Measurements from ENCODE around the gene MORN1.

The MORN1 gene

DNA sequence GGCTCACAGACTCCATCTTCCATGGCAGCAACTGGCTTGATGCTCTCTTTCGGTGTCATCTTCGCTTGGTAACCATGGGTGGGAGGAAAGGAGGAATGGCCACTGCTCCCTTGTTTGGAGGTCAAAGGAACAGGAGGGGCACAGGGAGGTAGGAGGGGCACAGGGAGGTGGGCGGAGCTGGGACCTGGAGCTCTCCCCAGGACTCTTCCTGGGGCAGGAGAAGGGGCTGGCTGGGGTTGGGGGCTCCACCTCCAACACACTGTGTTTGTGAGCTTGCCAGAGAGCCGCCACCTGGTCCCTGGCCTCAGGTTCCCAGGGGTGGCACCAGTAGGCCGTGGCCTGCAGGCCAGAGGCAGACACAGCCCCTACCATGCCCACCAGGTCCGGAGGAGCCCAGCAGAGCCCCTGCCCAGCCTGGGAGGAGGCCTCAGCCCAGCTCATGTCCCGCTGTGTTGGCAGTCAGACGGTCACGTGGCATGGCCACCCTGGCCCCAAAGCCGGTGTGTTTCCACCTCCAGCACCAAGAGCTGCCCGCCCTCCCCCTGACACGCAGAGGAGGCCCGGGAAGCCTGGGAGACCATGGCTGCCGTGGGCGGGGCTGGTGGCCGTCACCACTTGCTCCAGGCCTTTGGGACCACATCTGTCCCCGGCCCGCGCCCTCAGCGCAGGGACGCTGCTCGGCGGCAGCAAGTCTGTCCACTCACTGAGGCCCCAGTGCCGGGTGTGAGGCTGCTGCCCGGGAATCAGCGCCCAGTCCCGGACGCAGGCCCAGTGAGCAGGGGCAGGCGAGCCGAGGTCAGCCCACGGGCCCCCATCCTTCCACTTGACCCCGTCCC is 73.9 kb downstream of the MORN1 start:
- H3K4me3 ChIP-seq (ENCODE audit: low read depth, low read length) = no peak overlapping the region
- TF ChIP-seq, protein P1, sequence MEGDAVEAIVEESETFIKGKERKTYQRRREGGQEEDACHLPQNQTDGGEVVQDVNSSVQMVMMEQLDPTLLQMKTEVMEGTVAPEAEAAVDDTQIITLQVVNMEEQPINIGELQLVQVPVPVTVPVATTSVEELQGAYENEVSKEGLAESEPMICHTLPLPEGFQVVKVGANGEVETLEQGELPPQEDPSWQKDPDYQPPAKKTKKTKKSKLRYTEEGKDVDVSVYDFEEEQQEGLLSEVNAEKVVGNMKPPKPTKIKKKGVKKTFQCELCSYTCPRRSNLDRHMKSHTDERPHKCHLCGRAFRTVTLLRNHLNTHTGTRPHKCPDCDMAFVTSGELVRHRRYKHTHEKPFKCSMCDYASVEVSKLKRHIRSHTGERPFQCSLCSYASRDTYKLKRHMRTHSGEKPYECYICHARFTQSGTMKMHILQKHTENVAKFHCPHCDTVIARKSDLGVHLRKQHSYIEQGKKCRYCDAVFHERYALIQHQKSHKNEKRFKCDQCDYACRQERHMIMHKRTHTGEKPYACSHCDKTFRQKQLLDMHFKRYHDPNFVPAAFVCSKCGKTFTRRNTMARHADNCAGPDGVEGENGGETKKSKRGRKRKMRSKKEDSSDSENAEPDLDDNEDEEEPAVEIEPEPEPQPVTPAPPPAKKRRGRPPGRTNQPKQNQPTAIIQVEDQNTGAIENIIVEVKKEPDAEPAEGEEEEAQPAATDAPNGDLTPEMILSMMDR (IDR thresholded peaks at IDR 0.05; ENCODE audit: insufficient read depth, low read depth, low read length, missing control alignments) = no peak
- DNase-seq (ENCODE audit: low read depth) = no peak

DNA sequence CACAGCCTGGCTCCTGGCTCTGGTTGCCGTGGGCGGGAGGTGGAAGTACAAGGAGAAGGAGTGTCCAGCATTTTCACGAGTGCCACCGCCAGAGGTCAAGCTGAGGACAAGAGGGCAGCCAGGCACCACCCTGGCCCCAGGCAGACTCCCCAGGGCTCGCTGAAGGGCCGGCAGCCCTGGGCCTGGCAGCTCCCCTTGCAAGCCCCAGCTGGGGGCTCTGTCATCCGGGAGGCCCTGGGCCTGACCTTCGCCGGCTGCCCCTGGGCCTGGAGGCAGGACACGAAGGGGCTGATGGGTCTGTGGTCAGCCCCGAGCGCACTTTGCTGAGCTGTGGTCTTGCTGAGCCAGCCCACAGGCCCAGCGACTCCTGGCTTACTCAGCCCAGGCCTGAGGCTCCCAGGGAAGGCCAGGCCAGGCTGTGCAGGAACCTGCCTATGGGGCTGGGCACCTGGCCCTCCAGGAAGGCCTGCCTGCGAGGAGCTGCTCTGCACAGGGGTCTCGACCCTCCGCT is 74.8 kb downstream of the MORN1 start:
- DNase-seq (ENCODE audit: low read depth) = no peak
- no peak overlapping the region for H3K4me3 ChIP-seq (ENCODE audit: low read depth, low read length)
- TF ChIP-seq, protein P1 (IDR thresholded peaks at IDR 0.05; ENCODE audit: insufficient read depth, low read depth, low read length, missing control alignments) = no peak

DNA sequence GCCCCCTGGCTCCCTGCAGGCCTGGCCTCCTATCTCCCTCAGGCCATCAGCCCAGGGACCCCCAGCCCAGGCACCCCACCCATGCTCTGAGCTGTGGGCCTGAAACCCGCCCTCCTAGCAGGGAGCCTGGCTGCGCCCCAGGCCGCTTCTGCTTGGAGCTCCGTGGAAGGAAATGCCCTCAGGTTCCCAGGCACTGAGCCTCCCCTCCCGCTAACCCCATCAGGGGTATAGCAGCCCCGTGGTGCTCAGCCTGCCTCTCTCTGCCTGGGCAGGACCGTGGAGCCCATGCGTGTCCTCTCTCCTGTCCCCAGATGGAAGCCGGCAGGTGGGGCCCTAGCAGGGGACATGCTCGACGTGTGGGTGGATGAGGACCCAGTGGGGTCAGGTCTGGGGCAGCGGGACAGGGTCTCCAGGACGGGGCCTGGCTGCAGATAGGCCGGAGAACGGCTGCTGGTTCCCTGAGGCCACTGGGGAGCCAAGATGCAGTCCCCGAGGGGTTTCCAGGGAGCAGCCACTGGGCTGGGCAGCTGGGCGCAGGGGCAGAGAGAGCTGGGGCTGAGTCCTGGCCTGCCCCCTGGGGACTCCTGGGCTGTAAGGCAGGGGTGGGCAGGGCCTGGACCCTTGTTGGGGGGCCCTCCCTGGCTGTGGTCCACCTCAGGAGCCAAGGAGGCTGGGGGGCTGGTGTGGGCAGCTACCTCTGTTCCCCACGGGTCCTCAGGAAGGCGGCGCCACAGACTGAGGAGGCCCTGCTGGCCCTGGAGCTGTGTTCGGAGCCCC is 75.5 kb downstream of the MORN1 start:
- TF ChIP-seq, protein P1 (IDR thresholded peaks at IDR 0.05; ENCODE audit: insufficient read depth, low read depth, low read length, missing control alignments) = no peak
- no peak for DNase-seq (ENCODE audit: low read depth)

DNA sequence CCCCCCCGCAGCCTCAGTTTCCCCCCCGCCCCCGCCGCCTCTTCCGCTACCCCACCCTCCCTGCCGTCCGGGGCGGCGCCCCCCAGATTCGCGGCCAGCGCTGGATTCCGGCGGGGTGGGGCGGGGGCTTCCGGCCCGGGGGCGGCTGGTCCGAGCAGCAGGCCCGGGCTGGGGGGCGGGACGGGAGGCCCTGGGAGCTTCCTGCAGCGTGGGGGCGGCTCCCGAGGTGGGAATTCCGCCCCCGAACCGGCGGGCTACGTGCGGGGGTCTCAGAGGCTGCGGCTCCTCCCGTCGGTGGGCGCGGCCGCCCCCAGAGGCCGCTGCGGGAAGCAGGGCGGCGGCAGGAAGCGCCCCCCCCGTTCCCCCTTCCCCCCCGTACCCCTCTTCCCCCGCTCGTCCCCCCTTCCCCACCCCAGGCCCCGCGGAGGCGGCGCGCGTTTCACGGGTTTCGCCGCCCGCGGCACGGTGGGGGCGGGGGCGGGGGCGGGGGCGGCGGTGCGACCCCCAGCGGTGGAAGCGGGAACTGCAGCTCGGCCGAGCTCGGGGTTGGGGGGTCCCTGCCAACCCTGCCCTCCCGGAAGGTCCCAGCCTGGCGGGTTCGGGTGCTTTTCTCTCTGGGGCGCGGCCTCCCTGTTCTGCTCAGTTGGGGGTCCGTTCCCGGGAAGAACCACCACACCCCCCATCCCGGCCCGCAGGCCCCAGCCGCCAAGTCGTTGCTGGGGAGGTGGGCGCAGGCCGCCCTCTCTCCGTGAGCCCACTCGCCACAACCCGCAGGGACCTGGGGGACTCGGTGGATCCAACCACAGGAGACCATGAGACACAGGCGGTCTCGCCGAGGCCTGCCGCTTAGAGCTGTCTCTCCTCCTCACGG is 76.3 kb downstream of the MORN1 start:
- TF ChIP-seq, protein P1 (IDR thresholded peaks at IDR 0.05; ENCODE audit: insufficient read depth, low read depth, low read length, missing control alignments) = peak; percentile 69
- H3K4me3 ChIP-seq (ENCODE audit: low read depth, low read length) = peak overlapping the region; percentile 42
- DNase-seq (ENCODE audit: low read depth) = peak; percentile 28

More for the DNA sequence above, 75.5 kb downstream of the MORN1 start:
- no peak overlapping the region for H3K4me3 ChIP-seq (ENCODE audit: low read depth, low read length)

DNA sequence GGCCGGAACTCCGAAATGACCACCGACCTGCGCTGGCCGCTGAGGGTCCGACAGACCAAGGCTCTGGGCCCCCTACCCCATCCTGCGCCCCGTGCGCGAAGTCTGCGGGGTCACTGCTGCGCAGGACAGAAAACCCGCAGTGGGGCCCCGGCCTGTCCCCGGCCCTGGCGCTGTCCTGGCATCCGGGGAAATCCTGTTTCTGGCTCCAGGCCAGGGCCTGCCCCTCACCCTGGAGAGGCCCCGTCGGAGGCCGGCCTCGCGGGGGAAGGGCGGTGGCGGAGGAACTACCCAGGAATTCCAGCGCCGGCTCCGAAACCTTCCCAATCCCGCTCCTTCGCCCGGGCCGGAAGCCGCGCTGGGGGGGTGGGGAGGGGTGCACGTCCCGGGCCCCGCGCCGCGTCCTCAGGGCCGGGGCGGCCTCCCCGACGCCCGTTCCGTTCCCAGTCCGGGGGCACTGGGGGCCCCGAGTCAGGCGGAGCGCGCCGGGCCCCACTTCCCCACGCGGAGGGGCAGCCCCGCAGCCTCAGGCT is 77.0 kb downstream of the MORN1 start:
- TF ChIP-seq, protein P1 (IDR thresholded peaks at IDR 0.05; ENCODE audit: insufficient read depth, low read depth, low read length, missing control alignments) = no peak
- DNase-seq (ENCODE audit: low read depth) = no peak
- peak overlapping the region; percentile 6 for H3K4me3 ChIP-seq (ENCODE audit: low read depth, low read length)

DNA sequence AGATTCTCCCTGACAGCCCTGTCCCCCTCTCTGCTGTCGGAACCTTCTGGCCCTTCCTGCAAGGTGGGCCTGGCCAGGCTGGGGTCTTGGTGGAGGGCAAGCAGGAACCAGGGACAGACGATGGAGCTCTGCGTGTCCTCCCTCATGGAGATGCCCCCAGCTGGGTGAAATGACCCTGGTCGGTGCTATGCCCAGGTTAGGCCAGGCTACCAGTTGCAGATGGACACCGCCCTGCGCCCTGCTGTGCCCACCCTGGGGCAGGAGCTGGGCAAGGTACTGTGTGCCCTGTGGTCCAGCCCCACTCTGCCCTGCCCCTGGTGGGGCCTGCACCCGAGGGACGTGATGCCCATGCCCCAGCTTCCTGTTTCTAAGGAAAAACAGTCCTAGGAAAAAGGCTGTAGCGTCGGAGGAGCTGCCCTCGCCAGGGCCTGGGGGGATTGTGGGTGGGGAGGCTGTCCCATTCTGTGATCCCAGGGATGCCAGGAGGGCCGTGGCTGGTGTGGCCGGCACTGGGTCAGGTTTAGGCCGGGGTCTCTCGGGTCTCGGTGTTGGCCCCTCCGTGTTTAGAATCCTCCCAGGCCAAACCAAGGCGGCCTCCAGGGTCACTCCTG is 77.6 kb downstream of the MORN1 start:
- TF ChIP-seq, protein P1 (IDR thresholded peaks at IDR 0.05; ENCODE audit: insufficient read depth, low read depth, low read length, missing control alignments) = no peak
- H3K4me3 ChIP-seq (ENCODE audit: low read depth, low read length) = no peak overlapping the region
- no peak for DNase-seq (ENCODE audit: low read depth)
